Measurements from ENCODE around the gene HBQ1.
"Not testable (repeated sequence)": the region's sequence is repeated elsewhere in the genome, so short reads cannot be mapped to it uniquely, and the experiment has no call there.

Gene HBQ1

DNA sequence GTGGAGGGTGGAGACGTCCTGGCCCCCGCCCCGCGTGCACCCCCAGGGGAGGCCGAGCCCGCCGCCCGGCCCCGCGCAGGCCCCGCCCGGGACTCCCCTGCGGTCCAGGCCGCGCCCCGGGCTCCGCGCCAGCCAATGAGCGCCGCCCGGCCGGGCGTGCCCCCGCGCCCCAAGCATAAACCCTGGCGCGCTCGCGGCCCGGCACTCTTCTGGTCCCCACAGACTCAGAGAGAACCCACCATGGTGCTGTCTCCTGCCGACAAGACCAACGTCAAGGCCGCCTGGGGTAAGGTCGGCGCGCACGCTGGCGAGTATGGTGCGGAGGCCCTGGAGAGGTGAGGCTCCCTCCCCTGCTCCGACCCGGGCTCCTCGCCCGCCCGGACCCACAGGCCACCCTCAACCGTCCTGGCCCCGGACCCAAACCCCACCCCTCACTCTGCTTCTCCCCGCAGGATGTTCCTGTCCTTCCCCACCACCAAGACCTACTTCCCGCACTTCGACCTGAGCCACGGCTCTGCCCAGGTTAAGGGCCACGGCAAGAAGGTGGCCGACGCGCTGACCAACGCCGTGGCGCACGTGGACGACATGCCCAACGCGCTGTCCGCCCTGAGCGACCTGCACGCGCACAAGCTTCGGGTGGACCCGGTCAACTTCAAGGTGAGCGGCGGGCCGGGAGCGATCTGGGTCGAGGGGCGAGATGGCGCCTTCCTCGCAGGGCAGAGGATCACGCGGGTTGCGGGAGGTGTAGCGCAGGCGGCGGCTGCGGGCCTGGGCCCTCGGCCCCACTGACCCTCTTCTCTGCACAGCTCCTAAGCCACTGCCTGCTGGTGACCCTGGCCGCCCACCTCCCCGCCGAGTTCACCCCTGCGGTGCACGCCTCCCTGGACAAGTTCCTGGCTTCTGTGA is 3.5 kb upstream of the HBQ1 start, which contains the start of gene HBA1:
Gene HBA1, plus strand, starts transcription at position 204 of the 906 bp plus-strand sequence. Its CDS starts 37 bp downstream, at position 241.
- not testable (repeated sequence) for DNase-seq

DNA sequence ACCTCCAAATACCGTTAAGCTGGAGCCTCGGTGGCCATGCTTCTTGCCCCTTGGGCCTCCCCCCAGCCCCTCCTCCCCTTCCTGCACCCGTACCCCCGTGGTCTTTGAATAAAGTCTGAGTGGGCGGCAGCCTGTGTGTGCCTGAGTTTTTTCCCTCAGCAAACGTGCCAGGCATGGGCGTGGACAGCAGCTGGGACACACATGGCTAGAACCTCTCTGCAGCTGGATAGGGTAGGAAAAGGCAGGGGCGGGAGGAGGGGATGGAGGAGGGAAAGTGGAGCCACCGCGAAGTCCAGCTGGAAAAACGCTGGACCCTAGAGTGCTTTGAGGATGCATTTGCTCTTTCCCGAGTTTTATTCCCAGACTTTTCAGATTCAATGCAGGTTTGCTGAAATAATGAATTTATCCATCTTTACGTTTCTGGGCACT is 2.9 kb upstream of the HBQ1 start:
- DNase-seq: no peak

DNA sequence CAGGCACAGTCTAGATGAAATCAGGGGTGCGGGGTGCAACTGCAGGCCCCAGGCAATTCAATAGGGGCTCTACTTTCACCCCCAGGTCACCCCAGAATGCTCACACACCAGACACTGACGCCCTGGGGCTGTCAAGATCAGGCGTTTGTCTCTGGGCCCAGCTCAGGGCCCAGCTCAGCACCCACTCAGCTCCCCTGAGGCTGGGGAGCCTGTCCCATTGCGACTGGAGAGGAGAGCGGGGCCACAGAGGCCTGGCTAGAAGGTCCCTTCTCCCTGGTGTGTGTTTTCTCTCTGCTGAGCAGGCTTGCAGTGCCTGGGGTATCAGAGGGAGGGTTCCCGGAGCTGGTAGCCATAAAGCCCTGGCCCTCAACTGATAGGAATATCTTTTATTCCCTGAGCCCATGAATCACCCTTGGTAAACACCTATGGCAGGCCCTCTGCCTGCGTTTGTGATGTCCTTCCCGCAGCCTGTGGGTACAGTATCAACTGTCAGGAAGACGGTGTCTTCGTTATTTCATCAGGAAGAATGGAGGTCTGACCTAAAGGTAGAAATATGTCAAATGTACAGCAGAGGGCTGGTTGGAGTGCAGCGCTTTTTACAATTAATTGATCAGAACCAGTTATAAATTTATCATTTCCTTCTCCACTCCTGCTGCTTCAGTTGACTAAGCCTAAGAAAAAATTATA is 2.1 kb upstream of the HBQ1 start:
- no peak for DNase-seq

DNA sequence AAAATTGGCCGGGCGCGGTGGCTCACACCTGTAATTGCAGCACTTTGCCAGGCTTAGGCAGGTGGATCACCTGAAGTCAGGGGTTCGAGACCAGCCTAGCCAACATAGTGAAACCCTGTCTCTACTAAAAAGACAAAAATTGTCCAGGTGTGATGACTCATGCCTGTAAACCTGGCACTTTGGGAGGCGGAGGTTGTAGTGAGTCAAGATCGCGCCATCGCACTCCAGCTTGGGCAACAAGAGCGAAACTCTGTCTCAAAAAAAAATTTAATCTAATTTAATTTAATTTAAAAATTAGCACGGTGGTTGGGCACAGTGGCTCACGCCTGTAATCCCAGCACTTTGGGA is 1.6 kb upstream of the HBQ1 start:
- DNase-seq: no peak

DNA sequence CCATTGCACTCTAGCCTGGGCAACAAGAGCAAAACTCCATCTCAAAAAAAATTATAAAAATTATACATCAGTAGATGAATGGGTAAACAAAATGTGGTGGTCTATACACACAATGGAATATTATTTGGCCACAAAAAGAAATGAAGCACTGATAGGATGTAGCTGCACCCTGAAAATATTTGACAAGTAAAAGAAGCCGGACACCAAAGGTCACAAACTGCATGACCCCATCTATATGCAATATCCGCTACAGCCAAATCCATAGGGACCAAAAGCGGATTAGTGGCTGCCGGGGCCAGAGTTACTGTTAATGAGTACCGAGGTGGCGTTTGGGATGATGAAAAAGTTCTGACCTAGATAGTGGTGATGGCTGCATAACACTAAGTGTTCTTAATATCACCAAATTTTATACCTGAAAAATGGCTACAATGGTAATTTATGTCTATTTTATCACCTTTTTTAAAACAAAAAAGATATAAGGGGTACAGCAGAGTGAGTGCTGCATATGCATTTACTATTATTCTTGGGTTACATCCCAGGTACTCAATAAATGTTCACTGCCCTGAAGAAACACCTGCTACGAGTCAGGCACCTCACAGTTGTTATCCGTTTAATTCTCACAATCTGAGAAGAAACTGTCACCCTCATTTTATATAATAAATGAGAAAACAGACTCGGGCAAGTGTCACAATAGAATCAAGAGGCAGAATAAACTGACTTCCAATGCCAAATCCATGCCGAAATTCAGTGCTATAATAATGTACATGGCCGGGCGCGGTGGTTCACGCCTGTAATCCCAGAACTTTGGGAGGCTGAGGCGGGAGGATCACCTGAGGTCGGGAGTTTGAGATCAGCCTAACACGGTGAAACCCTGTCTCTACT is 807 bp upstream of the HBQ1 start:
- DNase-seq: no peak

DNA sequence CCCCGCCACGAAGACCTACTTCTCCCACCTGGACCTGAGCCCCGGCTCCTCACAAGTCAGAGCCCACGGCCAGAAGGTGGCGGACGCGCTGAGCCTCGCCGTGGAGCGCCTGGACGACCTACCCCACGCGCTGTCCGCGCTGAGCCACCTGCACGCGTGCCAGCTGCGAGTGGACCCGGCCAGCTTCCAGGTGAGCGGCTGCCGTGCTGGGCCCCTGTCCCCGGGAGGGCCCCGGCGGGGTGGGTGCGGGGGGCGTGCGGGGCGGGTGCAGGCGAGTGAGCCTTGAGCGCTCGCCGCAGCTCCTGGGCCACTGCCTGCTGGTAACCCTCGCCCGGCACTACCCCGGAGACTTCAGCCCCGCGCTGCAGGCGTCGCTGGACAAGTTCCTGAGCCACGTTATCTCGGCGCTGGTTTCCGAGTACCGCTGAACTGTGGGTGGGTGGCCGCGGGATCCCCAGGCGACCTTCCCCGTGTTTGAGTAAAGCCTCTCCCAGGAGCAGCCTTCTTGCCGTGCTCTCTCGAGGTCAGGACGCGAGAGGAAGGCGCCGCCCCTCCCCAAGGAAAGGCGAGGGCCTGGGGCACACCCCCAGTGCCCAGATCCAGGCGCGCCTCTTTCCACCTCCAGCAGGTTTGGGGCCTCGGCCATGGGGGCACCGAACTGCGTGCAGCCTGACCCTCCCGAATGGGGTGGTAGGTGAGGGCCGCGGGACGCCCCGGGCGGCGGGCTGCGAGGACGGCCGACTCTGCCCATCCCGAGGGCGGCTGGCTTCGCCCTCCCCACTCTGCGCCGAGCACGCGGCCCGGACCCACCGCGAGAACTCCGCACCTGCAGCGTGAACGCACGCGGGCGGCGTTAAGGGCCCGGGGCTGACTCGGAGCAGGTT is 664 bp downstream of the HBQ1 start:
- DNase-seq: peak in 1 of 2 donors; percentile 9

DNA sequence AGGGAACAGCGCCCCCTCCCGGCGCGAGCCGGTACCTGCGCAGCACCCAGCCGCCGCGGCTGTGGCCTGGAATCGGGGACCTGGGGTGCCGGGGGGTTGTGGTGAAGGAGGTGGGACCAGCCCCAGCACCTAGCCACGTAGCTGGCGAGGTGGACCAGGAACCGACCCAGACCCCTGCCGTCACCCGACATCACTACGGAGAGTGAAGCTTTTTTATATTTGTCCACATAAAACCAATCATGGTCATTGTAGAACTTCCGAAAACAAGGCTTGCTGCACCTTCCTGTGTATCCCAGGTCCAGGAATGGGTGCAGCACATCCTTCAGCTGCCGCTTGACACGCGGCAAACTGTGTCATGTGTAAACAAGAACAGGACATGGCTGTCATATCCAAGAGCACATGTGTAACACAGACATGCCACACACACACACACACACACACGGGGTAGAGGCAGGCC is 1.3 kb downstream of the HBQ1 start:
- peak in 1 of 2 donors; percentile 76 for DNase-seq

DNA sequence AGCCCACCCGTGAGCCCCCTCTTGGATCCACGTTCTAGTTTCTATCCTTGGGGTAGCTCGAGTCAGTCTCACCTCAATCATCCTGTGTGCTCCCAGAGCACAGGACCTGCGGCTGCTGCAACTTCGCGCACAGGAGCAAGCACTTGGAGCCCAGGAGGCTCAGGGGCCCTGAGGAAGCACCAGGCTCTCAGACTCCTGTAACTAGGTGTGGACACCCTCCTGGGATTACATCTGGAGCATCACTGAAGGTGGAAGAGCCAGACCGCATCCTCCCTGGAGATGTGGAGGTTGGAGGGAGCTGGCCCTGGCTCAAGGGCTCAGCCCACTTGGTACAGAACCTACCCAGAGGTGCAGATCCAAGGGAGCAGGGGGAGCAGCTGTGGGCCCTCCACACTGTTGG is 2.7 kb downstream of the HBQ1 start:
- DNase-seq: no peak

DNA sequence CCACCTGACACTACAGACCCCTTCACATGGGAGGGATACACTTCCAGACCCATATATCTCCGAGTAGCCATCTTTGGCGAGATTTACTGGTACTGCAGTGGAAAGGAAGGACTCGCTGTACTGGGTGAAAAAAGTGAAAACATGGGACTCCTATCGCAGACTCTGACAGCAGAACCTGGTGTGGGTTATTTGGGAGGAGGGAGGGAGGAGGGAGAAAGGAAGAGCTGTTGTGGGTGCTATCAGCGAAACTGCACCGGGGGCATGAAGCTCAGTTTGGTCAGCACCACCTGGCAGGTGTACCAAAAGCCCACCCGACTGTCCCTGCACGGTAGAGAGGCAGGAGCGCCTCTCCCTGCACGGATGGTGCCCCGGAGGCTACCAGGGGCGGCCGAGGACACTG is 5.0 kb downstream of the HBQ1 start:
- no peak for DNase-seq

DNA sequence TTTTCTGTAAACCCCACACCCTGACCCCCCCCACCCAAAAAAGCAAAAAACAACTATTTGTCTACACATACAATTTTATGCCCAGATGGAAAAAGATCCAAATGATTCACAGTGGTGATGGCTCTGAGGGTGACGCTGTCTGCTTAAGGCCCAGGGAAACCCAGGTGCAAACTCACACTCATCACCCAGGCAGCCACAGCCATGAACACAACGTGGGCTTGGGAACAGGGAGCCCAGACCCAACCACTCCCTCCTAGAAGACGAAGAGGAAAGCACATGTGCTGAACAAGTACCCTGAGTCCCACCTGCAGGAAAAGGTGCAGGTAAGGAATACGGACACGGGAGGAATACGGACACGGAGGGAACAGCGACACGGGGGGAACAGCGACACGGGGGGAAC is 5.4 kb downstream of the HBQ1 start:
- DNase-seq: no peak

DNA sequence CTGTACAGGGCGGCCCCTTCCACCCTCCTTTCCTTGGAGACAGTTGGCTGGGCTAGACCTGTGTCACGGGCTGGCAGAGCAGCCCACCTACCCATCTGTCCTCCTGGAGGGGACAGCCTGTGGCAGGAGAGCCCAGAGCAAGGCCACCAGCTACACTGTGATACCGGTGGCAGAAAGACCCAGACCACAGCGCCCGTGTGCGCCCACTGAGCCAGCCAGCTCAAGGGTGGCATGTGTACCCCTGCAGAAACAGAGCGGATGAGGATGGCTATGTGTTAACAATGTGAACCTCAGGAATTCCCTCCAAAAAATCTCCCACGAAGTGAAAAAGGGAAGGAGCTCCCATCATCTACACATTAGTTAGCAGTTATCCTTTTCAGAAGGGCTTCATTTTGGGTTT is 7.1 kb downstream of the HBQ1 start:
- DNase-seq: no peak

DNA sequence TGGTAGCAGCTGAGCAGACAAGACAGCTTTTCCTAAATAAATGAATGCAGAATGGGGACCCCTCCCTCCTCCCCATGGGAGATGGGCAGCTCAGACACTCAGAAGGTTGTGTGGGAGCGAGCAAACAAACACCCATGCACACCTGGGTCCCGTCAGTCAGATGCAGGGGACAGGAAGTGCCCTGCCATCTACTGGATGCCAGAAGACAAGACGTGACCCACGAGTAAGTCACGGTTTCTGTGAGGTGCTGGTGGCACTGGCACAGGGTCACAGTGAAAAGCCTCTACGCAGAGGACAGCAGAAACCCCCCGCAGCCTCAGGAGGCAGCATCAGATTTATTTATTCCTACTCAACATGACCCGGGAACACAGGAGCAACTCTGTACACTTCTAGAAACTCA is 8.4 kb downstream of the HBQ1 start:
- DNase-seq: no peak

DNA sequence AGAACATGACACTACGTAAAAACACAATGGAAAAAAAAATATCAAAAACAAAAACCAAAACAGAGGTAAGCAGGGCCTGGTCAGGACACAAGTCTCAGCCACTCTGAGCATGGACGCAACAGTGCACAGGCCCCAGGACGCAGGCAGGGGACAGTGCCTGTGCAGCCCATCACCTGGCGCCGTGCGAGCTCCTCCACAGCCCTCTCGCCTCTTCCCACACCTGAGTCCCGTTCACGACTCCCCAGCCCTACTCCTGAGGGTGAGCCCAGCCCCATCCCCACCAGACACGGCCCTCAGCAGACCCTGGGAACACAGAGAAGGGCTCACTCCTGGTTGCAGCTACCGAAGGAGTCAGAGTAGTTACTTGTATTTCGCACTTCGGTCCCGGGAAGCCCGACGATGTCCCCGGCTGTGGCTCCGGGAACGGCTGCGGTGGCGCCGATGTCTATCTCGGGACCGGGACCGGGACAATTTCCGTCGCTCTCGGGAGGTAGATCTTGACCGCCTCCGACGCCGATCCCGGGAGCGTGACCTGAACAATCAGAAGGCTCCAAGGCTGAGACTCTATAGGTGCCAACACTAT is 9.4 kb downstream of the HBQ1 start:
- no peak for DNase-seq

DNA sequence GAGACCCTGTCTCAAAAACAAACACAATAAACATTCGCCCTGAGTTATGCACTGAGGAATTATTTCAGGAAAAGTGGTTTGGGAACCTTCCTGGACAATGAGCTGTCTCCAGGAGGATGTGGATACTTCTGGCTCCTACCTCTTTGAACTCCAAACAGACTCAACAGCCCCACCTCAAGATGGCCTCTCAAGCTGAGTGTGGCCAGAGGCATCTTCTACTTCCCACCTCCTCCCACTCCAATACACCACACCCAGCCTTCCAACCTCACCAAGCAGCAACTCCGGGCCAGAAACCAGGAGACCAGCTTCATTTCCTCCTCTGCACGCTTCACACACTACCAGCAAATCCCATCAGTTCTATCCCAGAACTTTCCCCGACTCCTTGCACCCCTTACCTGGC is 11.6 kb downstream of the HBQ1 start:
- DNase-seq: no peak

DNA sequence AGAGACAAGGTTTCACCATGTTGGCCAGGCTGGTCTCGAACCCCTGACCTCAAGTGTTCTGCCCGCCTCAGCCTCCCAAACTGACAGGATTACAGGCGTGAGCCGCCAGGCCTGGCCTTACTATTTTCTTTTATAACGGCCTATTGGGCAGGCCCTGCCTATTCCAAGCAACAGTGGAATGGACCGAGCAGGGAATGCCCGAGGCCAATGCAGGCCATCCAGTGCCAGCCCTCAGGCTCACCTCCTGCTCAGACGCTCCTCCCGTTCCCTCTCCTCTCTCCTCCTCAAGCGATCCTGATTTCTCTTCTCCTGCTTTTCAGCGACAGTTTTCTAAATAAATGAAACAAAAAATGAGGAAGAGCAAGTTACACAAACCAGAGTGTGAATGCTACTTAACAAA is 12.4 kb downstream of the HBQ1 start:
- DNase-seq: no peak

DNA sequence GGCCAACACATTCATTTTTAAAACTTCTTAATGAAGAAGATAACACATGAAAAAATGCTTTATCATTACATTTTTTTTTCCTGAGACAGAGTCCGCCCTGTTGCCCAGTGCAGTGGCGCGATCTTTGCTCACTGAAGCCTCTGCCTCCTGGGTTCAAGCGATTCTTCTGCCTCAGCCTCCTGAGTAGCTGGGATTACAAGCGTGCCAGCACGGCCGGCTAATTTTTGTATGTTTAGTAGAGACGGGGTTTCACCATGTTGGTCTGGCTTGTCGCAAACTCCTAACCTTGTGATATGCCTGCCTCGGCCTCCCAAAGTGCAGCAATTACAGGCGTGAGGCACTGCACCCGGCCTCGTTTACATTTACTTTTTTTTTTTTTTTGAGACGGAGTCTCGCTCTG is 13.2 kb downstream of the HBQ1 start:
- DNase-seq: no peak

DNA sequence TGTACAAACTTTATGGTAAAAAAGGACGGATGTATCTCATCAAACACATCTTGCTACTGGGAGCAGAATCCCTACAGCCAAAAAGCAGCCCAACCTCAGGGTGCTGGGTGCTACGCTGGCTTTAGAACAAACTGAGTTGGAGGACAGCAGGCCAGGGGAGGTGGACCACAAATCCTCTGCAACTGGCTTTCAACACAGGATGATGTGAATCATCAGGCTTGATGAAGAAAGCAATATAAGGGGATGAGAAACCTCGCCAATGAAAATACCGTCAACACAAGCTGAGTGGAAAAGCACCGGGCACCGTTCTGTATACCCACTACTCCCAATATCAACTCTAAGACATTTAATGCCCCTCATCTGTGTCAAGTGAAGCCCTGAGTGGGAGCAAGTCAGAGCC is 14.3 kb downstream of the HBQ1 start:
- no peak for DNase-seq

DNA sequence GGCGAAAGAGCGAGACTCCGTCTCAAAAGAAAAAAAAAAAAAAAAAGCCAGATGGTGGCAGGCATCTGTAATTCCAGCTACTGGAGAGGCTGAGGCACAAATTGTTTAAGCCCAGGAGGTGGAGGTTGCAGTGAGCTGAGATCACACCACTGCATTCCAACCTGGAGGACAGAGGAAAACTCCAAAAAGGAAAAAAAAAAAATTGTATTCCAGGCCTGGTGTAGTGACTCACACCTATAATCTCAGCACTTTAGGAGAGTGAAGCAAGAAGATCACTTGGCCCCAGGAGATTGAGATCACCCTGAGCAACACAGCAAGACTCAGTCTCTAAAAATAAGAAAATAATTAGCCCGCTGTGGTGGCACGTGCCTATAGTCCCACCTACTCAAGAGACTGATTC is 20.1 kb downstream of the HBQ1 start:
- no peak for DNase-seq

DNA sequence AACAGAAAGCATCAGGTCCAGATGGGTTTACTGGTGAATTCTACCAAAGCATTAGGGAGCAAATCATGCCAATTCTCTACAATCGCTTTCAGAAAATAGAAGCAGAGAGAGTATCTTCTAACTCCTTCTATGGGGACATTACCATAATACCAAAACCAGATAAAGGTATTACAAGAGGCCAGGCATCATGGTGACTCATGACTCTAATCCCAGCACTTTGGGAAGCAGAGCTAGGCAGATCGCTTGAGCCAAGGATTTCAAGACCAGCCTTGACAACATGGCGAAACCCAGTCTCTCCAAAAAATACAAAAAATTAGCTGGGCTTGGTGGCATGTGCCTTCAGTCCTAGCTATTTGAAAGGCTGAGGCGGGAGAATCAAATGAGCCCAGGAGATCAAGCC is 23.0 kb downstream of the HBQ1 start:
- DNase-seq: no peak

DNA sequence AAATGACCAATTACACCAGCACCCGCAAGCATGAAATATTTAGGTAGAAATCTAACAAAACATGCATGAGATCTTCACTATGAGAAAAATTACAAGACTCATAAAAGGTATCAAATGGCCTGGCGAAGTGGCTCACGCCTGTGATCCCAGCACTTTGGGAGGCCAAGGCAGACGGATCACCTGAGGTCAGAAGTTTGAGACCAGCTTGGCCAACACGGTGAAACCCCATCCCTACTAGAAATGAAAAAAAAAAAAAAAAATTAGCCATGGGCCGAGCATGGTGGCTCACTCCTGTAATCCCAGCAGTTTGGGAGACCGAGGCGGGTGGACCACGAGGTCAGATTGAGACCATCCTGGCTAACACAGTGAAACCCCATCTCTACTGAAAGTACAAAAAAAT is 23.8 kb downstream of the HBQ1 start:
- DNase-seq: not testable (repeated sequence)

DNA sequence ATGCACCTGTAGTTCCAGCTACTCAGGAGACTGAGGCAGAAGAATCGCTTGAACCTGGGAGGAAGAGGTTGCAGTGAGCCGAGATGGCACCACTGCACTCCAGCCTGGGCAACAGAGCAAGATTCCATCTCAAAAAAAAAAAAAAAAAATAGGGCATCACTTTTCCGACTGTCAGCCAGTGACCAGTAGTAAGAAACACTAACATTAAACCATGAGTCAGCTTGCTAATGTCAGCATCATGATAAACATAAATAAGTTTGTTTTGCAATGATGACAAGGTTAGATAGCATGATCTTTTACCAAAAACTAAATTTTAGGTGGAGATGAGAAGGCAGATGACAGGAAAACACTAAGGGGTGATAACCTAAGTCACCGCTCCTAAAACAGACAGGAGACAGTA is 29.1 kb downstream of the HBQ1 start:
- DNase-seq: not testable (repeated sequence)
